Thoracic aorta (tissue), 2 donors: ENCODE data around the gene CELF4. TPM values are rescaled to one million over a fixed set of nuclear protein-coding genes. Genes with fewer than 3 reads are reported as not detected.

Experiments
- ATAC-seq: fragments of 150-250 bp; one replicate; pipeline ENCODE4 v1.8.0; 2017; ENCODE audit warnings: low read depth; ENCODE audit not compliant: insufficient number of reproducible peaks, low FRiP score
- DNase-seq: peaks from one replicate; pipeline ENCODE4 v3.0.0-alpha.2; 2020; ENCODE audit warnings: low spot score
- H3K27ac ChIP-seq, 2 donors: fragments of 200-600 bp; sonication (generic); 1 replicate in 1 of 2; 2 replicates in 1 of 2; pipeline ENCODE4 v1.5.1; 2016; ENCODE audit warnings: mild to moderate bottlenecking in 2 of 2, moderate library complexity in 2 of 2
- H3K27me3 ChIP-seq: fragments of 200-600 bp; sonication (generic); replicated peaks from 2 replicates; pipeline ENCODE4 v1.6.0; 2016; ENCODE audit warnings: mild to moderate bottlenecking; ENCODE audit not compliant: insufficient read depth
- H3K36me3 ChIP-seq: fragments of 200-600 bp; sonication (generic); one replicate; pipeline ENCODE4 v1.5.1; 2016
- H3K4me1 ChIP-seq, 2 donors: fragments of 200-600 bp; sonication (generic); 1 replicate in 1 of 2; 2 replicates in 1 of 2; pipeline versions ENCODE4 v1.5.1 to v1.6.0; 2016; ENCODE audit warnings: low read depth in 2 of 2, mild to moderate bottlenecking in 1 of 2; ENCODE audit not compliant: control insufficient read depth in 1 of 2
- H3K4me3 ChIP-seq: fragments of 200-600 bp; sonication (generic); 2 replicates; pipeline ENCODE4 v1.5.1; 2016; ENCODE audit warnings: mild to moderate bottlenecking
- H3K9me3 ChIP-seq: fragments of 200-600 bp; sonication (generic); 2 replicates; pipeline ENCODE4 v1.5.1; 2016
- CTCF ChIP-seq: fragments of 200-600 bp; sonication (generic); IDR thresholded peaks from one replicate; pipeline ENCODE4 v1.5.1; 2019; ENCODE audit warnings: antibody characterized with exemption
- total RNA-seq, 2 donors: library from RNA; depleted of rRNA; stranded (reverse); fragments of >200 nt; gene quantifications; one replicate each; pipeline versions ENCODE4 v1.1.0 to v1.2.3, GENCODE V29; 2016

The CELF4 gene
- total RNA-seq, 2 donors from 2014 or later, result not detected

- Histone ChIP-seq H3K4me3 (no peak overlapping the region), H3K36me3 (no peaks in the 10 kb centered on the region), H3K27ac (no peak overlapping the region), H3K27me3 (no peaks in the 10 kb centered on the region), H3K9me3 (no peaks in the 10 kb centered on the region), H3K4me1 (no peaks in the 10 kb centered on the region)
- no peak for TF ChIP-seq CTCF
- no peak for ATAC-seq
- DNase-seq, result no peak
Measured at GRCh38 chr18:37544713-37545112, 20.9 kb downstream of the CELF4 start.

GRCh38 chr18:37544217-37544616 lies 21.4 kb downstream of the CELF4 start:
- TF ChIP-seq CTCF, result no peak
- no peaks in the 10 kb centered on the region for H3K4me1 ChIP-seq
- H3K9me3 ChIP-seq, result no peaks in the 10 kb centered on the region
- no peaks in the 10 kb centered on the region for H3K27me3 ChIP-seq
- H3K4me3 ChIP-seq, result no peak overlapping the region
- H3K27ac ChIP-seq, result no peak overlapping the region
- no peak for DNase-seq
- ATAC-seq, result no peak
- no peaks in the 10 kb centered on the region for H3K36me3 ChIP-seq

- no peaks in the 10 kb centered on the region for H3K36me3 ChIP-seq
Measured at GRCh38 chr18:37543321-37543720, 22.3 kb downstream of the CELF4 start.

GRCh38 chr18:37541517-37541916 lies 24.1 kb downstream of the CELF4 start:
- ATAC-seq (no peak), DNase-seq (no peak)
- Histone ChIP-seq H3K36me3 (no peaks in the 10 kb centered on the region), H3K4me3 (no peak overlapping the region), H3K4me1 (no peaks in the 10 kb centered on the region), H3K9me3 (no peaks in the 10 kb centered on the region), H3K27me3 (peaks cover 11% of the 10 kb centered on the region), H3K27ac (no peak overlapping the region)
- no peak for TF ChIP-seq CTCF

More at GRCh38 chr18:37543321-37543720, 22.3 kb downstream of the CELF4 start:
- DNase-seq (no peak), ATAC-seq (no peak)
- H3K4me3 ChIP-seq, result no peak overlapping the region
- peaks cover 8% of the 10 kb centered on the region for H3K27me3 ChIP-seq
- no peak for TF ChIP-seq CTCF
- H3K27ac ChIP-seq, result no peak overlapping the region
- H3K9me3 ChIP-seq, result no peaks in the 10 kb centered on the region
- H3K4me1 ChIP-seq, result no peaks in the 10 kb centered on the region

GRCh38 chr18:37540424-37541138 lies 25.0 kb downstream of the CELF4 start:
- no peak overlapping the region for H3K4me3 ChIP-seq
- no peaks in the 10 kb centered on the region for H3K4me1 ChIP-seq
- no peak for DNase-seq
- H3K9me3 ChIP-seq, result no peaks in the 10 kb centered on the region
- no peaks in the 10 kb centered on the region for H3K36me3 ChIP-seq
- no peak for TF ChIP-seq CTCF
- no peak for ATAC-seq
- H3K27ac ChIP-seq, result no peak overlapping the region
- peaks cover 11% of the 10 kb centered on the region for H3K27me3 ChIP-seq
